CD4-positive, alpha-beta T cell (primary cell): Measurements from ENCODE around the gene KRABD2.

Experiments used
- ATAC-seq: fragments of 200-7000 bp; cut with Tn5 transposase; one replicate; pipeline ENCODE4 v1.10.0; 2022; ENCODE audit warnings: mild to moderate bottlenecking; ENCODE audit not compliant: poor library complexity
- CTCF ChIA-PET: fragments of 350-600 bp; sonication (Branson Sonifier 250); formaldehyde crosslinking; loops from one replicate; lab custom pipeline; 2021; ENCODE audit warnings: antibody characterized with exemption, inconsistent platforms; lab: Charles Lee
- POLR2A ChIA-PET: fragments of 350-600 bp; sonication (Branson Sonifier 250); formaldehyde crosslinking; loops from one replicate; lab custom pipeline; 2021; ENCODE audit warnings: antibody characterized with exemption, inconsistent platforms; lab: Charles Lee
- DNase-seq, 14 experiments: peaks; one replicate each; pipeline ENCODE4 v3.0.0-alpha.2; 2013 to 2020; ENCODE audit warnings: mixed read lengths in 2 of 14
- H3K27ac ChIP-seq, 2 donors: one replicate each; pipeline versions ENCODE4 v1.5.1 to v1.7.0; 2013; ENCODE audit warnings: low read length in 2 of 2, low read depth in 1 of 2, mild to moderate bottlenecking in 1 of 2
- H3K27me3 ChIP-seq, 2 experiments: 1 replicate in 1 of 2; 2 replicates in 1 of 2; pipeline versions ENCODE4 v1.6.1 to v1.7.0; 2013; ENCODE audit warnings: low read length in 2 of 2, control low read depth in 1 of 2, mild to moderate bottlenecking in 1 of 2, moderate library complexity in 1 of 2; ENCODE audit not compliant: insufficient read depth in 2 of 2, control insufficient read depth in 1 of 2
- H3K36me3 ChIP-seq: one replicate; pipeline ENCODE4 v1.6.1; 2013; ENCODE audit warnings: low read length, control low read depth; ENCODE audit not compliant: insufficient read depth
- H3K4me1 ChIP-seq: one replicate; pipeline ENCODE4 v1.6.1; 2013; ENCODE audit warnings: low read length, control low read depth; ENCODE audit not compliant: insufficient read depth
- H3K4me3 ChIP-seq: one replicate; pipeline ENCODE4 v1.5.1; 2013; ENCODE audit warnings: mild to moderate bottlenecking, low read length, moderate library complexity
- H3K9me3 ChIP-seq, 2 experiments: 1 replicate in 1 of 2; 2 replicates in 1 of 2; pipeline versions ENCODE4 v1.6.1 to v1.7.0; 2013; ENCODE audit warnings: low read length in 2 of 2, mild to moderate bottlenecking in 2 of 2, control low read depth in 1 of 2, moderate library complexity in 1 of 2; ENCODE audit not compliant: control insufficient read depth in 1 of 2, insufficient read depth in 1 of 2
- H3K27ac Mint-ChIP-seq: one replicate; pipeline ENCODE4 v1.8.0; 2020; ENCODE audit warnings: mixed read lengths
- H3K27me3 Mint-ChIP-seq: one replicate; pipeline ENCODE4 v1.8.0; 2021; ENCODE audit warnings: mixed read lengths
- H3K36me3 Mint-ChIP-seq: one replicate; pipeline ENCODE4 v1.8.0; 2021; ENCODE audit warnings: low read depth, mixed read lengths
- H3K4me1 Mint-ChIP-seq: one replicate; pipeline ENCODE4 v1.8.0; 2021; ENCODE audit warnings: low read depth, mixed read lengths
- H3K4me3 Mint-ChIP-seq: one replicate; pipeline ENCODE4 v1.8.0; 2020; ENCODE audit warnings: mild to moderate bottlenecking, mixed read lengths
- H3K9me3 Mint-ChIP-seq: one replicate; pipeline ENCODE4 v1.8.0; 2020; ENCODE audit warnings: mixed read lengths
- CTCF ChIP-seq: fragments of 200-600 bp; IDR thresholded peaks from one replicate; pipeline ENCODE4 v1.8.0; 2022; ENCODE audit warnings: antibody characterized with exemption, mild to moderate bottlenecking
- intact Hi-C, 2 experiments: fragments of 100-400 bp; cut with DNase I in 1 of 2; cut with micrococcal nuclease in 1 of 2; formaldehyde crosslinking; loops; one replicate each; pipeline versions ENCODE4 v1.15.1 to v1.9.0; 2023 to 2025; cut with DNase I, micrococcal nuclease

Gene KRABD2

GRCh38 chr17:8345052-8345690 is 31.3 kb downstream of the KRABD2 start:
- Mint-ChIP-seq H3K36me3 (no peaks in the 10 kb centered on the region), H3K27me3 (peaks cover 27% of the 10 kb centered on the region), H3K9me3 (no peaks in the 10 kb centered on the region), H3K4me1 (no peaks in the 10 kb centered on the region), H3K27ac (no peak overlapping the region), H3K4me3 (no peak overlapping the region)
- Histone ChIP-seq H3K27ac (no peak overlapping the region), H3K4me1 (no peaks in the 10 kb centered on the region), H3K27me3 (peaks cover 0 to 10% of the 10 kb centered on the region in 2 experiments), H3K4me3 (no peak overlapping the region), H3K9me3 (no peaks in the 10 kb centered on the region), H3K36me3 (no peaks in the 10 kb centered on the region)
- no peak for TF ChIP-seq CTCF
- CTCF ChIA-PET, result no interaction called here
- POLR2A ChIA-PET, result no interaction called here
- intact Hi-C loops, result no loop called here
- ATAC-seq (no peak), DNase-seq (no peak)

GRCh38 chr17:8341456-8341855 is 35.0 kb downstream of the KRABD2 start:
- Histone ChIP-seq H3K9me3 (no peaks in the 10 kb centered on the region), H3K36me3 (no peaks in the 10 kb centered on the region), H3K4me3 (no peak overlapping the region), H3K27ac (no peak overlapping the region), H3K4me1 (peaks cover 5% of the 10 kb centered on the region), H3K27me3 (peaks cover 0 to 3% of the 10 kb centered on the region in 2 experiments)
- peaks cover 12% of the 10 kb centered on the region for H3K4me1 Mint-ChIP-seq
- DNase-seq, result no peak
- H3K9me3 Mint-ChIP-seq, result no peaks in the 10 kb centered on the region
- intact Hi-C loops, result no loop called here
- H3K27me3 Mint-ChIP-seq, result peaks cover 8% of the 10 kb centered on the region
- no peak for TF ChIP-seq CTCF
- CTCF ChIA-PET, result interaction anchor here (1.6 kb wide), 1 partner anchor 262 kb away, joined by 3 read pairs; no protein-coding TSS in a partner anchor
- POLR2A ChIA-PET, result interaction anchor here (0.6 kb wide), 1 partner anchor 209 kb away, joined by 3 read pairs; no protein-coding TSS in a partner anchor
- H3K27ac Mint-ChIP-seq, result no peak overlapping the region
- no peak for ATAC-seq
- no peak overlapping the region for H3K4me3 Mint-ChIP-seq
- H3K36me3 Mint-ChIP-seq, result no peaks in the 10 kb centered on the region

- H3K4me3 Mint-ChIP-seq, result no peak within 1 kb of the TSS
- H3K4me3 ChIP-seq, result no peak within 1 kb of the TSS
- H3K36me3 Mint-ChIP-seq, result no peaks in the 10 kb centered on the region
- H3K9me3 Mint-ChIP-seq, result no peaks in the 10 kb centered on the region
- ChIA-PET POLR2A (no interaction called here), CTCF (no interaction called here)
- ATAC-seq (no peak), DNase-seq (no peak)
- H3K27me3 ChIP-seq, result no peaks in the 10 kb centered on the region
- H3K9me3 ChIP-seq, result no peaks in the 10 kb centered on the region
- H3K27me3 Mint-ChIP-seq, result peaks cover 11% of the 10 kb centered on the region
- H3K27ac ChIP-seq, result no peak within 1 kb of the TSS
- H3K27ac Mint-ChIP-seq, result no peak within 1 kb of the TSS
- no peak for TF ChIP-seq CTCF
- intact Hi-C loops, result no loop called here
- no peaks in the 10 kb centered on the region for H3K36me3 ChIP-seq
- peaks cover 5% of the 10 kb centered on the region for H3K4me1 ChIP-seq
- peaks cover 12% of the 10 kb centered on the region for H3K4me1 Mint-ChIP-seq
Measured at GRCh38 chr17:8339540-8339939, 37.0 kb downstream of the KRABD2 start, which contains the start of gene ODF4. Gene ODF4, plus strand, starts transcription at chr17:8339840. Its CDS starts 212 bp downstream, at chr17:8340052.
